Mammary epithelial cell (primary cell): Measurements from ENCODE around the gene RNF7.

Source experiments
- CTCF ChIP-seq, 2 donors: IDR thresholded peaks in 1 of 2; conservative IDR thresholded peaks in 1 of 2; 2 replicates each; pipeline ENCODE4 v1.5.1; 2011 to 2012; ENCODE audit warnings: inconsistent platforms in 2 of 2, low read length in 2 of 2, mild to moderate bottlenecking in 2 of 2, control low read depth in 1 of 2, low read depth in 1 of 2; ENCODE audit not compliant: insufficient read depth in 1 of 2; ENCODE audit errors: extremely low read depth in 1 of 2
- EZH2 ChIP-seq: IDR thresholded peaks from 2 replicates; pipeline ENCODE4 v1.6.1; 2012; ENCODE audit warnings: low read length, inconsistent platforms, borderline replicate concordance

DNA sequence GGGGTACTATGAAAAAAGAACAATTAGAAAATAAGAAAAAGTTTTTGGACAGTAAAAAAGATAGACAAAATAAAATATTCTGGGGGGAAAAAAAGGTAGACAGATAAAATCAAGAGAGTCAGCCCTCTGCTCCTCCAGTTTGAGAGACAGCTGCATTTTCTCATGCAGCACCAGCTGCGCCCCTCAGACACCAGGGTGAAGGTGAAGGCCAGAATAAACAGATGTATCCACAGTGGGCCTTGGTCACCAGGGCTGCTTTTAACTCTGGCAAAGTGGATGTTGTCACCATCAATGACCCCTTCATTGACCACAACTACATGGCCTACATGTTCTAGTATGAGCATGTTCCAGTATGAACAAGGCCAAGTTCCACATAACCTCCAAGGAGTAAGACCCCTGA, 13.9 kb upstream of the RNF7 start:
- TF ChIP-seq CTCF (conservative IDR thresholded peaks at IDR 0.05 in 1 of 2, IDR thresholded peaks at IDR 0.05 in 1 of 2; ENCODE audit: extremely low read depth in 1 of 2, insufficient read depth in 1 of 2, low read depth in 1 of 2, low read length in 2 of 2) (no peak), EZH2 (no peak)
